GM21526 (cell line): ENCODE results near the gene GAPDH.
"Not testable (repeated sequence)": the region's sequence is repeated elsewhere in the genome, so short reads cannot be mapped to it uniquely, and the experiment has no call there.

ENCODE experiments used
- ATAC-seq: cut with Tn5 transposase; IDR thresholded peaks from one replicate; pipeline ENCODE4 v1.9.1; 2021; ENCODE audit warnings: moderate library complexity; ENCODE audit not compliant: unreplicated experiment, low FRiP score

GAPDH gene

DNA sequence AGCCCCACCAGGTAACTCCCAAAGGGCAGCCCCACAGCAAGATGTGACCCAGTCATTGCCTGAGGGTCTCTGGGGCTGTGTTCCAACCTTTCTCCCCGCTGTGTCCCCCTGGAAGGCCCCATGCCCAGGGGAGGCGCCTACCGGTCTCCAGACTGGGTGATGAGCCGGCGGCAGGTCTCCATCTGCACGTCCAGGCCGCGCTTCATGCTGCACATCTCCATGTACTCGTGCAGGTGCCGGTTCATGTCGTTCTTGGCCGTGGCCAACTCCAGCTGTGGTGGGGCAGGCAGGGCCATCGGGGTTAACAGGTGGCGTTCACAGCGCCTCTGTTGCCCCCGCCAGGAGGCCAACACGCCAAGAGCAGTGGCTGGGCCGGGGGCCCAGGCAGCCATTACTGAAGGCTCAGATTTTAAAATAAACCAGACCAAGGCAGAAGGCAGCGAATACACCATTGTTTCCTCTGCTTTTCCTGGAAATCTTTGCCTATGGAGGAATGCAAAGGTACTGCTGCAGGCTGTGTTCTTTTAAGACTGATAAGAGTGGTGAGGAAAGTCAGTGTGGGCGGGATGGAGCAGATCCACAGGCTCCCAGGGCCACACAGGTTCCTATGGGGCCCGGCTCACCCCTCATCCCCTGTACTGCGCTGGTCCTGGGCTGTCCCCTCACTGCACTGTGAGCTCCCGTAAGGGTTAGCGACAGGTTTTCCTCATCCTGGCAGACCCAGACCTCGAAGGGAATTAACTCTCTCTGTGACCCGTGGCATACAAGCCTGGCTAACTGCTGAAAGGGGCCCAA, 7.3 kb downstream of the GAPDH start:
- ATAC-seq = no peak

DNA sequence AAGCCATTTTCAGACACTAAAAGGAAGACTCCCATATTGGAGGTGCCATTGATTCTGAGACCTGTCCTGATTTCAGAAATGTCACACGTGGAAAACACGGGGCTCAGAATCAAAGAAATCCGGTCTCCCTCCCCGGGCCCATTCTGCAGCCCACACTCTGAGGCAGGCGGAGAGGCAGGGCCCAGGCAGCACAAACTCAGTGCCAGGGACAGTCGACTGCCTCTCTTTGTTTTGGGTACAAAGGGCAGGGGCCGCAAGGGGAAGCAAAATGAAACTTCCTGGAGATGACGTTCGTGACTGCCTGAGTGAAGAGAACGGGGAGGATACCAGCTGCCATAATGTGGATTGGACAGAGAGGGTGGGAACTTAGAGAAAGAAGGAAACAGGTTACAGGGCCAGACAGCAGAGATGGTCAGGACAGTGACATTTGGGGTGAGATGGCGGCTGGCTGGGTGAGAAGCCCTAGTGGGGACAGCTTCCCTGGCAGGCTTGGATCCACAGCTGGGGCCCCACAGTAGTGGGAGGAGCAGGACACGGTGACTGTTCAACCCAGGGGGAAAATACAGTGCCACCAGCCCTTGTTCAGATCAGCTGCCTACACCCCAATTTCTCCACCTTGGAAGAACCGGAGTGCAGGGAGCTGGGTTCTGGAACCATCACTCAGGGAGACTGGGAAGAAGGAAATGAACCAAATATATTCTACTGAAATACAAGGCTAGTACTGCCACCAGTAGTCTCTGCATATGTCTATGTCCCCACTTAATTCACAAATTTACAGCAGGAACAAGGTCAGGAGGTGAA, 8.1 kb downstream of the GAPDH start:
- ATAC-seq = no peak

DNA sequence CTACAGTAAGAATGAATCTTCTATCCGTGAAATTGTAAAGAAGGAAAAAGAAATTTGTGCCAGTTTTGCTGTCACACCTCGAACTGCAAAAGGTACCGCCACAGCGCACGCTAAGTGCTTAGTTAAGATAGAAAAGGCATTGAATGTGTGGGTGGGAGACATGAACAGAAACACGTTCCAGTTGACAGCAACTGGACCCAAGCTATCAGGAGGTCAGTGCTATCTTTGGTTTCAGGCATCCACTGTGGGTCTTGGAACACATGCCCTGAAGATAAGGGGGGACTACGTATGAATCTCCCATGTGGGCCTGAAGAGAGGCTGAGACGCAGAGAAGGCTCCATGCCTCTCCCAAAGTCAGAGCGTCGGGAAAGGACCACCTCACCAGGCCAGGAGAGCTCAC, 11.7 kb downstream of the GAPDH start:
- ATAC-seq = no peak

DNA sequence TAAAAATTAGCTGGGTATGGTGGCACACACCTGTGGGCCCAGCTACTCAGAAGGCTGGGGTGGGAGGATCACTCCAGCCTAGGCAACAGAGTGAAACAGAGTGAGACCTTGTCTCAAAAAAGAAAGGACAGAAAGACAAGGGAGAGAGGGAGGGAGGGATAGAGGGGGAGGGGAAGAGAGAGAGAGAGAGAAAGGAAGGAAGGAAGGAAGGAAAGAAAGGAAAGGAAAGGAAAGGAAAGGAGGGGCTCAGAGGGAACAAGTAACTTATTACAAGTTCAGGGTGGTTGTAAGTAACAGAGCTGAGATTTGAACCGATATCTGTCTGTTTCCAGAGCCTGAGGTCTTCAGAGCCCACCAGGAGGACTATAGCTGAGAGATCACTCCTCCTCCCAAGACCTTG, 13.2 kb downstream of the GAPDH start:
- ATAC-seq = no peak

- ATAC-seq = no peak
Measured at GRCh38 chr12:6547987-6548386, 13.7 kb downstream of the GAPDH start.

DNA sequence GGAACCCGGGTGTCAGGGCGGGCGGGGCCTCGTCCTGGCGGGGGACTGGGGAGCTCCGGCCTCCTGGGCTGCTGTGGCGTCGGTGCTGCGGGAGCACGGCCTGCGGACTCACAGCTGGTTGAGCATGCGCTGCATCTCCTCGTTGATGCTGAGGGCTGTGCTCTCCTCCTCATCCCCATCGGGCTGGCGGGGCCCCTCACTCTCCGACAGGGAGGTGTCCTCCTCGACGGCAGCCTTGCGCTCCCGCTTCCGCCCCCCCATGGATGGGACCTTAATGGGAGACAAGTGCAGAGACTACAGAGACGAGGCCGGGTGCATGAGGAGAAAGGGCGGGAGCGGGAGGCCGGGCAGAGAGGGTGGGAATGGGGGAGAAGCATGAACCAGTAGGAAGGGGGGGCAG, 14.2 kb downstream of the GAPDH start:
- no peak for ATAC-seq

DNA sequence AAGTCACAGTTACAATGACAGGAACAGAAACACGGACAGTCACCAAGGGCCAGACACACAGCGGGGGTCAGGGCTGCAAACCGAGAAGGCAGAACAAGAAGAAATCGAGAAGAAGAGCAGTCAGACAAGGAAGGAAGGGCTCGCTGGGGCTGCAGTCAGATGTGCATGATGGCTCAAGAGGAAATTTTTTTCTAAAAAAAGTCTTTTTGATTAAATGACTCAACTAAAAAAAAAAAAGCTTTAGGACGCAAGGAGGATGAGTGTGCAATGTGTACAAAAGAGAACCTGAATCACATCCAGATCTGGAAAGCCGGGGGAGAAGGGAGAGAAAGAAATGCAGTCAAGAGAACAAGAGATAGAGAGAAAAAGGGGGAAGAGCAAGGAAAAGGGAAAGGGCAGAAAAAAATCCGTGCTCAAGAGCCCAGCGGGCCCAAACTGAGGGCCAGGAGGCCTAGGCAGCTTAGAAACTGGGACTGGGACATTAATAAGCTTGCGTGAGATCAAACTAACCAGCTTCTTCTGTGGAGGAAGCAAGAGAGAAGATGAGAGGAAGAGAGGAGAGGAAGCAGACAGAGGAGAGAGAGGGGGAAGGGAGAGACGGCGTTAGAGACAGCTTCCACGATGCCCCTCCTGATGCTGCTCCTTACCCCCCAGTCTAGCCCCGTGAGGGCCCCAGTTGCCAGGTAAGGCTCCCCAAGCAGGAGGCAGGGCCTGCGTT, 14.8 kb downstream of the GAPDH start:
- no peak for ATAC-seq

- ATAC-seq = no peak
Measured at GRCh38 chr12:6549684-6550151, 15.4 kb downstream of the GAPDH start.

DNA sequence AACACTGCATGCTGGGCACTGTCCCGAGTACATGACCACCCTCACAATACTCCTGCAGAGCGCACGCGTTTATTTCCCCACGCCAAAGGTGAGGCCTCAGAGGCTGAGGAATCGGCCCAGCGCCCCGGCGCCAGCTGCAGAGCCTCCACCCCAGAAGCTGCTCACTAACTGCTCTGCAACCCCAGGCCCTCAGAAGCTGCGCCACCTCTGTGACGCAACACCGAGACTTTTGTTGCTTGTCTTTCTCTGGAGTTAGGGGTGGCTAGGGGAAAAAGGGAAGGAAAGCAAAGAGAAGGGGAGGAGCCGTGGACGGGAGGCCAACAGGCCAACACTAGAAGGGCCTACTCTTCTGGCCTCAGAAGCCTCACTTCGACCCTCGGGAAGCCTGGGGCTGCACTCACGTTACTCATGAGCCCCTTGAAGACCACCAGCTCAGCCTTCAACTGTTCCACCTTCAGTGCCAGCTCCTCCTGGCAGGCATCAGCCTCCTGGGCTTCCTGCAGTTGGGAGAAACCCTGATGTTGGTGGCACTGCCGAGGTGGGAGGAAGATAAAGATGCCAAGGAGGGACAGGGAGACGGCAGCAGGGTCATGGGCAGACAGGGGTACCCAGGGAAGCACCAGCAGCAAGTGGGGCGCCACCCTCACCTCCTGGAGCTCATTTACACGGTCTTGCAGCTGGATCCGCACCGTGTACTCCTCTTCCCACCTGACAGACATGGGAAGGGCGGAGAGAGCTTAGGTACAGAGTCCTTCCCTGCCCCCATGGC, 16.2 kb downstream of the GAPDH start:
- no peak for ATAC-seq

DNA sequence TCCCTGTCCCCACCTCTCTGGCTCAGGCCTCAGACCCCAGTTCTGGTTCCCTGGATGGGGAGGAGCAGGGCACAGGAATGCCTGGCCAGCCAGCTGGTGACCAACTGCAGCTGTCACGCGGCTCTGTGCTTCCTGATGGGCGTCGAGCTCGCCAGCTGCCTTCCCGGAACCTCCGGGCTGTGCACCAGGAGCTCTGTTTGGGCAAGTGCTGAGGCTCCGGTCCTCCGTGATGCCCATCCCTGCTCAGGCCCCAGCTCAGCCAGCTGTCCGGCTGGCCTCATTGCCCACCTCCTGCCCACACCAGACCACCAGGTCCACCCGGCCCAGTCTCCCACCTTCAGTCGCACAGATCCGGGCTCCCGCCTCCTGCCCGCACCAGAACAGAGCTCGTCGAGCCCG, 16.7 kb downstream of the GAPDH start:
- ATAC-seq = no peak

DNA sequence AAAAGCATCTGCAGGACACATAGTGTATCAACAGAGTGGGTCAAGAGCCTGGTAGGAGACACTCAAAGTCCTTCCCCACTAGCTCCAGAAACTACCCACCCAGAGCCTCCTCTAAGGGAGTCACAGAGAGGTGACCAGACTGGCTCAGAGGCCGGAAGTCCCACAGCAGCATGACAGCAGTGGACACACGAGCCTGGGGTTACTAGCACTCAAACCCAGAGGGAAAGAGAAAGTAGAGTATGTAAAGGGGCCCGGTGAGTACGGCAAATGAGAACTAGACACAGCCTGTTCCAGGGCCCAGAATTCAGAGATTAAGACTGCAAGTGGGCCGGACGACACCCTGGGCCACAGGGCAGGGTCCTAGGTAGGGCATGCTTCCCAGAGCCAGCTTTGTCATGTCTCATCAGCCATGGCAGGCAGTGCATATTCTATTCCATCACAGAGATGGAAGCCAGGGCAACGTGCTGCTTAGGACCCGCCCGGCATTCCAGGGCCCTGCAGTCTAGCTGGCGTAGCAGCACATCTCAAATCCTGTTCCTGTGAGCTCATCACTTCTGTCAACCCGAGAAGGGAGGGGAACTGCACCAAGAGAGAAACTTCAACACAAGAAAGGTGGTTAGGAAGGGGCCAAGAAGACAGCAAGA, 17.3 kb downstream of the GAPDH start:
- ATAC-seq = no peak

DNA sequence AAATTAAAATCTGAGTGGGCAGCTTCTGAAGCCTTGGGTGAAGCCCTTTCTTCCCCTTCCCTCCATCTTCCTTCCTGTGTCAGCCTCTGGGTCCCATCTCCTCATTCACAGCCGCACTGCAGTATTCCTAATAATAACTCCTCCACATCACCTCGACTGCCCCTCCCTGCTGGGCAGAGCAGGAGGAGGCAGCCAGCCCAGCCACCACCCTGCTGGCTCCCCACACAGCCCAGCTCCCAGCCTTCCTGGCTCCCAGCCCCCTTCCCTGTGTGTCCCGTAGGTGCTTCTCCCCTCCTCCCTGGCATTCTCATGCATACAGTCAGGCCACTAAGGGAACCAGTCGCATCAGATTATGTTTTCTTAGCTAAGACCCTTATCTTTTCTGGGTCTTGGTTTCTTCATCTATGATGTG, 17.8 kb downstream of the GAPDH start:
- ATAC-seq = no peak

DNA sequence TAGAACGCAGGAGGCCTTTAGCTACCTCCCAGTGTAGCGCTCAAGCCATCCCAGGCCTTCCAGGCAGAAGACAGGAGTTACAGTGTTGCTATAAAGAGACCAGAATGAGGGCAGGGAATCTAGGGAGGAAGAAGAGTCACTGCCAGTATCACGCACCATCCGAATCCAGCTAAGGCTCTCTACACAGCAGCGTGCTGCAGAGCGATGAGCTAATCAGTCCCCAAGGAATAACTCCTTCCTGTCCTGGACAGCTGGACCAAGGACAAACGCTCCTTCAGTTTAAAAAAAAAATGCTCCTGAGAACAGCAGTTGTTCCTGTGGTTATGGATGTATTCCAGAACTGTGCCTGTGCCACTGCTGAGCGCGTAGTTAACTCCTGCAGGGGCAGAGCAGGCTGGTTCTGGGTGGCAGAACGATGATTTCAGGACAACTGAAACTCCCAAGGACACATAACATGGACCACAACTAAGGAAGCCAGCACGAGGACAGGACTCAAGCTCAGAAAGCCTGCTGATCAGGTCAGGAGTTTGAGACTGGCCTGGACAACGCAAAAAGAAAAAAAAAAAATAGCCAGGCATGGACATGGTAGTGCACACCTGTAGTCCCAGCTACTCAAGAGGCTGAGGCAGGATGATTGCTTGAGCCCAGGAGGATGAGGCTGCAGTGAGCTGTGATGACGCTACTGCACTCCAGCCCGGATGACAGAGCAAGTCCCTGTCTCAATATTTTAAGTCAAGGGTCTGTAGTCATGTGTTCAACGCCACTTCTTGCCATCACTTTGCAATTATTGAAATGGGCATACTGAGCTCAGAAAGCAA, 18.9 kb downstream of the GAPDH start:
- ATAC-seq = no peak

DNA sequence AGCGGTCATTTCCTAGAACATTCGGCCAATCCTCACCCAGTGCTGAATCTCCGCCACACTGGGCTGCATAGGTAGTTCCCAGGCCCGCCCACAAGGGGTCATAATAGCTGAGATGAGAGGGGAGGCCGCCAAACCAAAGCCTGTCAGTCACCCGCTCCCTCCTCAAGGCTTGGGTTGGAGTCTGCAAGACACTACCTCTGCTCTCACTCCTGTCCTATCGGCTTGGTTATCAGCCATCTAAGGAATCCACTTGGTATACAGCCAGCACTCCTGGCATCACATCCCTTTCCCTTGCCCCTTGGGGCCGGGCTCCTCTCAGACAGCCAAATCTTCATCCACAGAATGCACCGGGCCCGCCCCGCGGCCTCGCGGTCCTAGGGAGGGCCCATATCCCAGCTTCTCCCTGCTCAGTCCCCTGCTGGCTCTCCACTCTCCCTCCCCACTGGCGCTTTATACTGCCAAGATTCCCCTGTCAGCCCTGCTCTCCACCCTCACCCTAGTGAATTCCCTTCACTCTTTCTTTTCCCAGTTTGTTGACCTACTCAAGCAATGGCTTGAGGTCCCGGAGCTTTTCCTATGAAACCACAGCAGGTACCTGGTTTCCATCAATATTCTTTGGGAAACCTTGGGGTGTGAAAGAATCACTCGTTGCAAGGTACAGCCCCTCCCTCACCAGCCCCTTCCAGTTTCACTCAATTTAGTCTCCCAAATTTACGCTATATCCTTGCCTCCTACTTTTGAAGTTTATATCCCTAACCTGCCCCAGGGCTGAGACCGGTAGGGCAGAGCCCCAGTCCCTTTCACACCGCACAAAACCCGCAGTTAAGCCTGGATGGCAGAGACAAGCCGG, 20.1 kb downstream of the GAPDH start:
- peak; percentile 47 for ATAC-seq

DNA sequence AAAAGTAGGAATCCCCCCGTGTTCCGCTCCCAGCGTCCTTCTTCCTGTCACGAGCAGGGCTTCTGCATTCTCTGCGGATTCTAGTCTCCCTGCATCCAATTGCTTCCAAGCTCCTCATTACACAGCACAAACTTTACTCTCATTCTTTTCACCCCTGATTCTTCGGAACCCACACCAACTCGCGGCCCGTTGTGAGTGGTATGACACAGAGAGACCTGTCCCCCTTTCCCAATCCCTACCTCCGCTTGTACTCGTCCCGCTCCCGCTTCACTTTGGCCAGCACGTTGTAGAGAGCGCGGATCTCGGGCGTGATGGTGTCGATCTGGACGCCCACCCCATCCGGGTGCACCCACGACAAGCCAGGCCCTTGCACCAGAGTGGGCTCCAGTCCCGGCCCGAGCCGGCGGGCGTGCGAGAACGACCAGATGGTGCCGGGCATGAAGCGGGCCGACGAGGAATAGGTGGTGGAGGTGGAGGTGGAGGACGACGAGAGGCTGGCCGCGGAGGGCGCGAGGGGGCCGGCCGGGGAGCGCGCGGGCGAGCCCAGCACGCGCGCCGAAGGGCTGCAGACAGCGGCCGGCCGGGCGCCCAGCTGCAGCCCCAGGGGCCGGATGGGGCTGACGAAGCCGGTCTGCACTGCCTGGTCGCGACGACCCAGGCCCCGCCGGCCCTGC, 20.8 kb downstream of the GAPDH start:
- peak; percentile 9 for ATAC-seq

GRCh38 chr12:6556496-6556817, 22.1 kb downstream of the GAPDH start:
- not testable (repeated sequence) for ATAC-seq

DNA sequence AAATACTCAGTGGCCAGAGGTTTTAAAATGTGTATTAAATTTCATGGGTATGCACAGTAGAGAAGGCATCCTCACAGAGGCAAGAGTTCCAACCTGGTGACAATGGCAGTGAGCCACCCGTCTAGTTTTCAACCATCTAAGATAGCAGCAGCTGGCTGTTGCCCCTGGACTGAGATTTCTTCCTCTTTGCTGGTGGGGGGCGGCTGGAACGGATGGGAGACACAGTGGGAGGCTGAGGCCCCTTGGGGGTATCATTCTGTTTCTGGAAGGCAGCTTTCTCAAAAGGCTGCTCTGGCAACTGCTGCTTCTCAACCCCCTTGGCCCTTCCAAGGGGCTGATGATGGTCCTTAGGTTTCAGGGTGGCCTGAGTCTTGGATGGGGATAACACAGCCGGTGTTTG, 22.5 kb downstream of the GAPDH start:
- ATAC-seq = no peak
